GM13977 (cell line): ENCODE results near the gene F8A1.
A peak's percentile ranks its signal among the peaks of the same experiment; 100 is the strongest.
"Not testable (repeated sequence)": the region's sequence is repeated elsewhere in the genome, so short reads cannot be mapped to it uniquely, and the experiment has no call there.

ENCODE experiments used
- DNase-seq: peaks from one replicate; pipeline ENCODE4 v3.0.0; 2012; ENCODE audit warnings: low spot score
- in situ Hi-C: fragments of 300-500 bp; cut with MboI; formaldehyde crosslinking; loops from one replicate; pipeline ENCODE4 v1.12.0; 2022; ENCODE audit warnings: low sequenced_read_pairs, low pct_unique_long_range_greater_than_20kb, mixed read lengths, inconsistent platforms; ENCODE audit not compliant: unreplicated experiment
- TF ChIP-seq, protein P1 (sequence below): IDR thresholded peaks from 2 replicates; pipeline ENCODE4 v1.5.1; 2012; ENCODE audit warnings: mild to moderate bottlenecking, control low read depth; ENCODE audit not compliant: insufficient read depth; ENCODE audit errors: extremely low read depth, missing control alignments

F8A1 gene

DNA sequence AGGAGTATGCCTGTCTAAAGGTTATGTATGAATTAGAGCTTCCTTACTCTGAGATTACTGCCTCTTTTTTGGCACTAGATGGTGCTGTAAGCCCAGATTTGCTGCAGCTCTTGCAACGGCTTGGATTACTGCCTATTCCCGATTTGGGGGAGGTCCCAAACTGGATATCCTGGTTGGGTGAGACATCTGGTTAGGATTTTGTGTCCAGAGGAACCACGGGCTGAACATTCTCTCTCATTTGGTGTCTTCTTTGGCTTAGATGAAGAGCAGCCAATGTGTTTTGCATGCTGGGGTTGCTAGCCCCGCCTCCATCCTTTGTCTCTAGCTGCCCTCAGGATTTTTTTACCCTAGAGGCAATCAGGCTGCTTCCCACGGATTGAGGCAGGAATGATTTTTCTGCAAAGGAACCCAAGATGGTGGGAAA is 31.9 kb downstream of the F8A1 start:
- TF ChIP-seq, protein P1, sequence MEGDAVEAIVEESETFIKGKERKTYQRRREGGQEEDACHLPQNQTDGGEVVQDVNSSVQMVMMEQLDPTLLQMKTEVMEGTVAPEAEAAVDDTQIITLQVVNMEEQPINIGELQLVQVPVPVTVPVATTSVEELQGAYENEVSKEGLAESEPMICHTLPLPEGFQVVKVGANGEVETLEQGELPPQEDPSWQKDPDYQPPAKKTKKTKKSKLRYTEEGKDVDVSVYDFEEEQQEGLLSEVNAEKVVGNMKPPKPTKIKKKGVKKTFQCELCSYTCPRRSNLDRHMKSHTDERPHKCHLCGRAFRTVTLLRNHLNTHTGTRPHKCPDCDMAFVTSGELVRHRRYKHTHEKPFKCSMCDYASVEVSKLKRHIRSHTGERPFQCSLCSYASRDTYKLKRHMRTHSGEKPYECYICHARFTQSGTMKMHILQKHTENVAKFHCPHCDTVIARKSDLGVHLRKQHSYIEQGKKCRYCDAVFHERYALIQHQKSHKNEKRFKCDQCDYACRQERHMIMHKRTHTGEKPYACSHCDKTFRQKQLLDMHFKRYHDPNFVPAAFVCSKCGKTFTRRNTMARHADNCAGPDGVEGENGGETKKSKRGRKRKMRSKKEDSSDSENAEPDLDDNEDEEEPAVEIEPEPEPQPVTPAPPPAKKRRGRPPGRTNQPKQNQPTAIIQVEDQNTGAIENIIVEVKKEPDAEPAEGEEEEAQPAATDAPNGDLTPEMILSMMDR: peak; percentile 75
- DNase-seq: peak; percentile 44
- in situ Hi-C loops: no loop called here

DNA sequence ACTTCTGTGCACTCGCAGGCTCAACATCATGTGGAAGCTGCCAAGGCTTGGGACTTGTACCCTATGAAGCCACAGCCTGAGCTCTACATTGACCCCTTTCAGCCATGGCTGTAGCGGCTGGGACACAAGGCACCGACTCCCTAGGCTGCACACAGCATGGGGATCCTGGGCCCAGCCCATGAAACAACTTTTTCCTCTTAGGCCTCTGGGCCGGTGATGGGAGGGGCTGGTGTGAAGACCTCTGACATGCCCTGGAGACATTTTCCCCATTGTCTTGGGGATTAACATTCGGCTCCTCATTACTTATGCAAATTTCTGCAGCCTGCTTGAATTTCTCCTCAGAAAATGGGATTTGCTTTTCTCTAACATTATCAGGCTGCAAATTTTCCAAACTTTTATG is 38.6 kb downstream of the F8A1 start:
- in situ Hi-C loops, DNase-seq: not testable (repeated sequence)
